ENCODE data around the gene DIP2B. TPM values are rescaled to one million over a fixed set of nuclear protein-coding genes. Genes with fewer than 3 reads are reported as not detected.

DIP2B gene
- total RNA-seq, 1 donor from 2014 or later = 21.1 TPM

GRCh38 chr12:50746431-50746830 is 241.6 kb downstream of the DIP2B start:
- H3K36me3 ChIP-seq (ENCODE audit: control insufficient read depth, insufficient read depth, low read length) = peaks cover 3% of the 10 kb centered on the region
- DNase-seq (ENCODE audit: low read depth) (no peak), FAIRE-seq (no peak)
- no peak for TF ChIP-seq CTCF (IDR thresholded peaks at IDR 0.05; ENCODE audit: insufficient read depth, low read length, severe bottlenecking)
- no peak overlapping the region for H3K4me3 ChIP-seq (ENCODE audit: low read depth, low read length)
- H3K27me3 ChIP-seq (ENCODE audit: control insufficient read depth, insufficient read depth, low read length) = no peaks in the 10 kb centered on the region

- FAIRE-seq (no peak), DNase-seq (ENCODE audit: low read depth) (no peak)
- TF ChIP-seq CTCF (IDR thresholded peaks at IDR 0.05; ENCODE audit: insufficient read depth, low read length, severe bottlenecking) = no peak
- Histone ChIP-seq H3K27me3 (ENCODE audit: control insufficient read depth, insufficient read depth, low read length) (no peaks in the 10 kb centered on the region), H3K36me3 (ENCODE audit: control insufficient read depth, insufficient read depth, low read length) (peaks cover 1% of the 10 kb centered on the region), H3K4me3 (ENCODE audit: low read depth, low read length) (no peak overlapping the region)
Observed at GRCh38 chr12:50747817-50748216, 243.0 kb downstream of the DIP2B start.

DNA sequence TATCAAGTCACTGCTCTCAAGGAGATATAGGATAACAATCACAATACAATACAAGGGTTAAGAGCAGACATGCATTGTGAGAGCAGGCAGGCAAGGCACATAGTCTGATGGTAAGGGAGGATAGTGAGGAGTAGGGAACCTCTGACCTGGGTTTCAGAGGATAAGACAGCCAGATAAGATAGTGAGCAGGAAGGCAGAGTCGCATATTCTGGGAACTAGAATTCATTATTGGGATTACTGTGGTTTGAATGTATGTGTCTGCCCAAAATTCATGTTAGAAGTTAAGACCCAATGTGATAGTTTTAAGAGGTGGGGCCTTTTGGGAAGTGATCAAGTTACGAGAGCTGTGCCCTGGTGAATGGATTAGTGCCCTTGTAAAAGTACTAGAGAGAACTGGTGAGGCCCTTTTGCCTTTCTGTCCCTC is 244.7 kb downstream of the DIP2B start:
- Histone ChIP-seq H3K27me3 (ENCODE audit: control insufficient read depth, insufficient read depth, low read length) (no peaks in the 10 kb centered on the region), H3K4me3 (ENCODE audit: low read depth, low read length) (no peak overlapping the region), H3K36me3 (ENCODE audit: control insufficient read depth, insufficient read depth, low read length) (no peaks in the 10 kb centered on the region)
- FAIRE-seq (no peak), DNase-seq (ENCODE audit: low read depth) (no peak)
- TF ChIP-seq CTCF (IDR thresholded peaks at IDR 0.05; ENCODE audit: insufficient read depth, low read length, severe bottlenecking) = no peak

DNA sequence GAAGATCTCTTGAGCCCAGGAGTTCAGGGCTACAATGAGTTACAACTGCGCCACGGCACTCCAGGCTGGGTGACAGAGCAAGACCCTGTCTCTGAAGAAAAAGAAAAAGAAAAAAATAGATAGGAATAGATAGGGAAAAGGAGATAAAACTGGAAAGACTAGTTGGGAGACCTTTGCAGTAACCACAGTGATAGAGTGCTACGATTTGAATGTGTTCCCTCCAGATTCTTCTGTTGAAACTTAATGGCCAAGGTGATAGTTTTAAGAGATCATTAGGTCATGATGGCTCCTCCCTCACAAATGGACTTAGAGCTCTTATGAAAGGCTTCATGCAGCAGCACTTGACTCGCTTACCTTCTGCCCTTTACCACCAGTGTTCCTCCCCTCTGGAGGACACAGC is 245.6 kb downstream of the DIP2B start:
- Histone ChIP-seq H3K4me3 (ENCODE audit: low read depth, low read length) (no peak overlapping the region), H3K27me3 (ENCODE audit: control insufficient read depth, insufficient read depth, low read length) (no peaks in the 10 kb centered on the region), H3K36me3 (ENCODE audit: control insufficient read depth, insufficient read depth, low read length) (no peaks in the 10 kb centered on the region)
- FAIRE-seq (no peak), DNase-seq (ENCODE audit: low read depth) (no peak)
- TF ChIP-seq CTCF (IDR thresholded peaks at IDR 0.05; ENCODE audit: insufficient read depth, low read length, severe bottlenecking) = no peak

DNA sequence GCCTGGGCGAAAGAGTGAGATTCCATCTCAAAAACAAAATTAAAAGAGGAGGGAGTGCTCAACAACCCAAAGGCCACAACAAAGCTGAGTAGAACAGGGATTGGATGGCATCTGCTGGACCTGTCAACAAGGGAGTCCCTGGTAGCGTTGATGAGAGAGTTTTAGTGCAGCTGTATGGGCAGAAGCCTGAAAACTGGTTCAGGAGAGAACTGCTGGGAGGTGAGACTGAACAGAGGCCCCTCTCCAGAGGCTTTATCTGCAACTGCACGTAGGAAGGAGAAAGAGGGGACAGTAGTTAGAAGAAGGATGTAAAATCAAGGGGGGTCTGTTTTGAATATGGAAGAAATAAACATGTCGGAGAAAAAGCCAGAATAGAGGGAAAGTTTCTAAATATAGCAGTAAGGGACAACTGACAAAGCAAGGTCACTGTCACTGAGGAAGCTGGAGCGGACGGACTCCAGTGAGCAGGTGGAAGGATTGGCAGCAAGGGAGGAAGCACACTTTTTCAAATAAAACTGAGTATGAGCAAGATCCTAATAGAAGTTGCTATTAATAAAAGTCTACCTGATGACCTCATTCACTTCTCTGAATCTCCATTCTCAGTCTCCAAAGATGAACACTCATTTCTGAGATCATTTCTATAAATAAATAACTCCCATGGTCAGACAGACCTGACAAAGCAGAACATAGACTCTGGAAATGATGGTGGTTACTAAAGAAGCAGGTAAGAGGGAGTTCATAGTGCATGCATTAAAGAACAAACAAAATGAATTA is 247.3 kb downstream of the DIP2B start:
- no peak overlapping the region for H3K4me3 ChIP-seq (ENCODE audit: low read depth, low read length)
- TF ChIP-seq CTCF (IDR thresholded peaks at IDR 0.05; ENCODE audit: insufficient read depth, low read length, severe bottlenecking) = no peak
- H3K27me3 ChIP-seq (ENCODE audit: control insufficient read depth, insufficient read depth, low read length) = no peaks in the 10 kb centered on the region
- no peak for FAIRE-seq
- no peaks in the 10 kb centered on the region for H3K36me3 ChIP-seq (ENCODE audit: control insufficient read depth, insufficient read depth, low read length)
- DNase-seq (ENCODE audit: low read depth) = peak; percentile 77
